Activated naive CD4-positive, alpha-beta T cell treated with anti-CD3 and anti-CD28 coated beads, Interleukin-2, amount 50 U/mL, for 16 hours (primary cell): ENCODE measurements around the gene MEIS2.
"Not testable (repeated sequence)": the region's sequence is repeated elsewhere in the genome, so short reads cannot be mapped to it uniquely, and the experiment has no call there.

Experiments used
- DNase-seq: peaks from one replicate; pipeline ENCODE4 v3.0.0-alpha.2; 2020

The MEIS2 gene

DNA sequence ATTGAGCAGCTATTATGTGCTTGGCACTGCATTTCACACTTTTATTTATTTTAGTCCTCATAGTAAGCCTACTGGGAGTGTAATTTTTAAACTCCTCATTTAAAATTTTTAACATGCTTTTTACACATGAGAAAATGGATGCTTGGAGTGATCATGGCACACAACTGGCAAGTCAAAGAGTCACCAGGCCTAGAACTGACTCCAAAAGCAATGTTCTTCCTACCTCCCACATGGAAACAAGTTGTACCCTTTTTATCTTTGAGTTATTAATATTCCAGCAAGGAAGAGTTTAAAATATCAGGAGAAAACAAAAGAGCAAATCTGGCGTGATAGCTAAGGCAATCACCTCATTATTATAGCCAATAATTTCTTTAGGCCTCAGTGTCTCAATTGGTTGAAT is 100.6 kb downstream of the MEIS2 start:
- no peak for DNase-seq

GRCh38 chr15:36996538-36997181 is 103.7 kb downstream of the MEIS2 start:
- no peak for DNase-seq

- DNase-seq: no peak
Observed at GRCh38 chr15:36996121-36996520, 104.2 kb downstream of the MEIS2 start.

DNA sequence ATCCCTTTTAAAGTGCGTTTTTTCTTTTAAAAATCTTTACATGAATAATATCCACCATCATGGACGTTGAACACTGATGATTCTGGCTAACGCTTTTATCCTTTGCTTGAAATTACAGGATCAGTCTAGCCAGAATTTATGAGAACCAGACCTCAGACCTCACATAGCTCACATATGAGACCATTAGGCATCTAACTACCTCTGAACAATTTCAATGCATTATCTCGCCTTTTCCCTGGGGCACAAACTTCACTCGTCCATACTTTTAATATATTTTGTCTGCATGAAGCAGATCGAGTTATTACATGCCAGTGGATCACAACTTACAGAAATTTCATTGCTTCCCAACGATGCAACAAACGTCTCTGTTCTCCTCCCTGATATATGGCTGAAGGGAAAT is 105.6 kb downstream of the MEIS2 start:
- no peak for DNase-seq

- DNase-seq: no peak
Observed at GRCh38 chr15:36992454-36992853, 107.9 kb downstream of the MEIS2 start.

GRCh38 chr15:36988947-36989346 is 111.4 kb downstream of the MEIS2 start:
- DNase-seq: no peak

DNA sequence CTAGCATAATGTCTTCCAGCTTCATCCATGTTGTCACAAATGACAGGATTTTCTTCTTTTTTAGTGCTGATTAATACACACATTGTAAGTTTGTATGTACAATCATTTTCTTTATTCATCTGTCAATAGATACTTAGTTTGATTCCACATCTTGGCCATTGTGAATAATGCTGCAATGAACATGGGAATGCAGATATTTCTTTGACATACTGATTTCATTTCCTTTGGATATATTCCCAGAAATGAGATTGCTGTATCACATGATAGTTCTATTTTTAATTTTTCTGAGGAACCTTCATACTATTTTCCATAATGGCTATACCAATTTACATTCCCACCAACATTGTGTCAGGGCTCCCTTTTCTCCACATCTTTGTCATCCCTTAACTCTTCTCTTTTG is 117.9 kb downstream of the MEIS2 start:
- no peak for DNase-seq

DNA sequence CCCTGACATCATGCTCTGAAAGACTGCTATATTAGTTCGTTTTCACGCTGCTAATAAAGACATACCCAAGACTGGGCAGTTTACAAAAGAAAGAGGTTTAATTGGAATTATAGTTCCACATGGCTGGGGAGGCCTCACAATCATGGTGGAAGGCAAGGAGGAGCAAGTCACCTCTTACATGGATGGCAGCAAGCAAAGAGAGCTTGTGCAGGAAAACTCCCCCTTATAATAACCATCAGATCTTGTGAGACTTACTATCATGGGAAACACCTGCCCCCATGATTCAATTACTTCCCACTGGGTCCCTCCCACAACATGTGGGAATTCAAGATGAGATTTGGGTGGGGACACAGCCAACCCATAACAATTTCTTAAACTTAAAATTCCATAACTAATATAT is 120.1 kb downstream of the MEIS2 start:
- DNase-seq: not testable (repeated sequence)

DNA sequence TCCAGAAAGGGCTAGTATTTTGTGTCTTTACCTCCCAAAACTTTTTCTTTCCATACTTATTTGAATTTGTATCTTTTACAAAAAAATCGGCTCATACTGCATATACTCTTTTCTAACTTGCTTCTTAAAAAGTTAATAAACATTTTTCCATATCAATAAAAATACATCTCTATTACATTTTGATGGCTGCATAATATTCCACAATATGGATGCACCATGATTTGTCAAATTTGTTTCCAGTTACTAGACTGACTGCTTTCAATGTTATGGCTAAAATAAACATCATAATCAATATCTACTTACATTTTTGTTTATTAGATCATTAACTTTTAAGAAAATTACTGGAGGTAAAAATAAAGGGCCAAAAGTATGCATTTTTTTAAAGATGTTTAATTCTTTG is 121.7 kb downstream of the MEIS2 start:
- DNase-seq: no peak

GRCh38 chr15:36978126-36978525 is 122.2 kb downstream of the MEIS2 start:
- no peak for DNase-seq

GRCh38 chr15:36977659-36978058 is 122.7 kb downstream of the MEIS2 start:
- no peak for DNase-seq

- DNase-seq: no peak
Observed at GRCh38 chr15:36972704-36973103, 127.6 kb downstream of the MEIS2 start.

DNA sequence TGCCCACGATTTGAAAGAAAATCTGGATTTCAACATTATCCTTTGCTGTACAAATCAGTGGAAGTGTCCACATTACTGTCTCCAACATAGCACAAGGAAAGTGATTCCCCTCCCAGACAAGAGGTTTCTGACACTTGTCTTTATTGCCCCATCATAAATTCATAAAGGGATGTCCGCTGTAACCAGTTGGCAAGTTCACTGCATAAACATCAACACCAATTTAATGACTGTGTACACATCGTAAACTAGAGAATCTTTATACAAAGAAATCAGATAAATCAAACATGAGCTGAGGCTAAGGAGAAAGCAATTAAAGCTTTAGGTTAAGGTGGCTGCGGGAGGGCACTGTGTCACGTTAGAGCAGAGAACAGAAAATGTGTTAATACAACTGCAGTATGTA is 129.8 kb downstream of the MEIS2 start:
- no peak for DNase-seq

- DNase-seq: no peak
Observed at GRCh38 chr15:36967929-36968328, 132.4 kb downstream of the MEIS2 start.

GRCh38 chr15:36966708-36967107 is 133.6 kb downstream of the MEIS2 start:
- no peak for DNase-seq

DNA sequence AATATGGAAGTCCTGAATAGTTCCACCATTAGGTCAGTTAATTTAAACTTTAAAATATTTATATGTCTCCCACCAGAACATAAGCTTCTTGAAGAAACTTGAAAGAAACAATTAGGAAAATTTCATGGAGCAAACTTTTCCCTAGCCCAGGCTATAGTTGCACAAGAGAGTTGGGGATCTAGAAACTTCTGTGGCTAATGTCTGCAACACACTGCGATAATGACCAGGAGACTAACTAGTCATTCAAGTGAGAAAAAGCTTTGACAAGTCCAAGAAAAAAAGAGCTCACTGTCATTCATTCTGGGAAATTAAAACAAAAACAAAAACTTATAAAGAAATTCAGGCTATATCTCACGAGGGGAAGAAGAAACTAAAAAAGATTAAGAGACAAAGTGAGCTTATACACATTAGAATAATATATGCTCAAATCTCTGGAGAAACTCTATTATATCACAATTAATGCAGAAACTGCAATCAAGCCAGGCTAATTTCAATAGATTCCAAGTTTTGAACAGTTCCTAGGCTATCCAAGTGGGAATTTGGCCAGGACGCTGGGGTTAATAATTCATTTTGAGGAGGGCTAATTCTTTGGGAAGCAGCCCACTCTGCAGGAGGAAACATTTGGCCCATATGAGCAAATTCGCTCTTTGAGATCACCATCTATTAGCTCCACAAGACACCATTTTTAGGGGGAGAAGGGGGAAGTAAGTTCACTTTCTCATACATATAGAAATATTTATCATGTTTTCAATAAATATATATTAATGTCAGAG is 134.6 kb downstream of the MEIS2 start:
- no peak for DNase-seq

DNA sequence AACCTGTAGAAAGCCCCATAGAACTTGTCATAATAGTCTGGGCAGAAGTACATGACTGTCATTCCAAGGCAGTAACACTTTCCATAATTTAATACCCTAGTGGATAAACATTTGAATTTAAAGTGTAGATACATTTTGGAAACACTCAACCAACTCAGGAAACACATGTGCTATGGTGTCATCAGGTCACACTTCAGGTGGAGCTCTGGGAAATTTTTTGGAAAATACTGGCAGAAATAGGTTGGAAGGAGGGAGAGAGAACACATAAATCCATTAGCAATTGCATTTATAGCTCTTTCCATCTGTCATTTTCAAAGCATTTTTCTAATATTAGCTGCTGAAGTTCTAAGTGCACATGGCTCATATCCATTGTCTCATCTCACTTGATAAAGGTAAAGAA is 135.7 kb downstream of the MEIS2 start:
- no peak for DNase-seq

GRCh38 chr15:36961956-36962355 is 138.4 kb downstream of the MEIS2 start:
- DNase-seq: no peak

DNA sequence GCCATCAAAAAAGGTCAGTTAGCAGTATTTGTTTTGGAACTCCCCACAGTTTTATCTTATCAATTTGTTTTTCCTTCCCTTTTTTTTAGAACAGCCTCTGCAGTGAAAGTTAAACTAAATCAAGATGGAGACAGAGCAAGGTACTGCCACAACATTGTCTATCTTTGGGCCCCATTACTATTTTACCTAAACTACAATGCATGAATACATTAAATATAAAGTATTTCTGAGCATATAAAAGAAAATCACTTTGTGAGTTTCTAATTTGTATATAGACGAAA is 139.5 kb downstream of the MEIS2 start:
- DNase-seq: no peak

- no peak for DNase-seq
Observed at GRCh38 chr15:36960179-36960946, 140.0 kb downstream of the MEIS2 start.

GRCh38 chr15:36959746-36960145 is 140.6 kb downstream of the MEIS2 start:
- no peak for DNase-seq

- no peak for DNase-seq
Observed at GRCh38 chr15:36958606-36959005, 141.7 kb downstream of the MEIS2 start.

DNA sequence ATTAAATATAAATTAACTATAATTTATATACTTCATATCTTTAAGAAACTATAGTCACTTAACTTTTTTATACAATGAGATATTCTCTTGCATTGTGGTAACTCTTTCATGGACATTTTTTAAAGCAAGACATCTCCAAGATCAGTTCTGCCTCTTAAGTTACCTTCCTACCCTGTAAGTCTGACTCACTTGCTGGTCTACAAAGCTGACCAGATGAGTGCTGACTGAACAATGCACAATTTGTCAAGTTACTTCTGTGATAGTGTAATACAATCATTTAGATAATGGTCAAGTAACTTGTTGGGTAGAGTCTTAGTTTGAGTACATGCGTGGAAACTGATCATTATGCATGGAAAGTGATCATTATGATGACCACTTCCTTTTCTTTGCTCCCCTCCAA is 145.9 kb downstream of the MEIS2 start:
- no peak for DNase-seq

GRCh38 chr15:36953346-36953745 is 147.0 kb downstream of the MEIS2 start:
- no peak for DNase-seq
